GM10266 (cell line): ENCODE results near the gene FAM135A.
"Not testable (repeated sequence)": the region's sequence is repeated elsewhere in the genome, so short reads cannot be mapped to it uniquely, and the experiment has no call there.

Experiments used
- DNase-seq: peaks from one replicate; pipeline ENCODE4 v3.0.0; 2012; ENCODE audit errors: extremely low spot score
- TF ChIP-seq, protein P1 (sequence below): IDR thresholded peaks from 2 replicates; pipeline ENCODE4 v1.5.1; 2012; ENCODE audit warnings: mild to moderate bottlenecking, low read depth; ENCODE audit not compliant: control insufficient read depth, insufficient read depth; ENCODE audit errors: missing control alignments

FAM135A gene

DNA sequence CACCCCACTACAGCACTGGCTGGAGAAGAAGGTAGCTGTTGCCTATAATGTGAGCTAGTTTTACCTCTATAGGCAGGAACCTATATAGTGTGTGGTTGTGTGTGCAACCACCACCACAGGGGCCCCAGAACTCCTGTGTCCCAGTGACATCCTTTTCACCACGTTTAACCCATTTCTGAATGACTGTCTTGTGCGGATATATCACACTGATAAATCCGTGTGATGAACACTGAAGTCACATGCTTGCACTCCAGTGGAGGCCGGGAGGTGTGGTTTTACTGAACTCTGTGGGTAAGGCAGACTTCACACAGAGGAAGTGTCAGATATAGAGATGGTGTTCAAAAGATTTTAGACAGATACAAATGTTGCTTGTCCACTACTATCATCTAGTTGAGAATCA is 185.9 kb downstream of the FAM135A start:
- TF ChIP-seq, protein P1, sequence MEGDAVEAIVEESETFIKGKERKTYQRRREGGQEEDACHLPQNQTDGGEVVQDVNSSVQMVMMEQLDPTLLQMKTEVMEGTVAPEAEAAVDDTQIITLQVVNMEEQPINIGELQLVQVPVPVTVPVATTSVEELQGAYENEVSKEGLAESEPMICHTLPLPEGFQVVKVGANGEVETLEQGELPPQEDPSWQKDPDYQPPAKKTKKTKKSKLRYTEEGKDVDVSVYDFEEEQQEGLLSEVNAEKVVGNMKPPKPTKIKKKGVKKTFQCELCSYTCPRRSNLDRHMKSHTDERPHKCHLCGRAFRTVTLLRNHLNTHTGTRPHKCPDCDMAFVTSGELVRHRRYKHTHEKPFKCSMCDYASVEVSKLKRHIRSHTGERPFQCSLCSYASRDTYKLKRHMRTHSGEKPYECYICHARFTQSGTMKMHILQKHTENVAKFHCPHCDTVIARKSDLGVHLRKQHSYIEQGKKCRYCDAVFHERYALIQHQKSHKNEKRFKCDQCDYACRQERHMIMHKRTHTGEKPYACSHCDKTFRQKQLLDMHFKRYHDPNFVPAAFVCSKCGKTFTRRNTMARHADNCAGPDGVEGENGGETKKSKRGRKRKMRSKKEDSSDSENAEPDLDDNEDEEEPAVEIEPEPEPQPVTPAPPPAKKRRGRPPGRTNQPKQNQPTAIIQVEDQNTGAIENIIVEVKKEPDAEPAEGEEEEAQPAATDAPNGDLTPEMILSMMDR: no peak
- DNase-seq: no peak

DNA sequence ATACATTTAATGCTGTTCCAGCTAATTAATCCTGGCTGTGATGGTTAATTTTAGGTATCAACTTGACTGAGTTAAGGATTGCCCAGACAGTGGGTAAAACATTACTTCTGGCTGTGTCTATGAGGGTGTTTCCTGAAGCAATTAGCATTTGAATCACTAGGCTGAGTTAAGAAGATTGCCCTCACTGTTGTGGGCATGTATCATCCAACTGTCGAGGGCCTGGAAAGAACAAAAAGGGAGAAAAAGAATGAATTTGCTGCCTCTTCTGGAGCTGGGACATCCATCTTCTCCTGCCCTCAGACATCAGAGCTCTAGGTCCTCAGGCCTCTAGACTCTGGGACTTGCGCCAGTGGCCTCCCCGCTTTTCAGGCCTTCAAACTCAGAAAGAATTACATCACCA is 187.7 kb downstream of the FAM135A start:
- no peak for DNase-seq

DNA sequence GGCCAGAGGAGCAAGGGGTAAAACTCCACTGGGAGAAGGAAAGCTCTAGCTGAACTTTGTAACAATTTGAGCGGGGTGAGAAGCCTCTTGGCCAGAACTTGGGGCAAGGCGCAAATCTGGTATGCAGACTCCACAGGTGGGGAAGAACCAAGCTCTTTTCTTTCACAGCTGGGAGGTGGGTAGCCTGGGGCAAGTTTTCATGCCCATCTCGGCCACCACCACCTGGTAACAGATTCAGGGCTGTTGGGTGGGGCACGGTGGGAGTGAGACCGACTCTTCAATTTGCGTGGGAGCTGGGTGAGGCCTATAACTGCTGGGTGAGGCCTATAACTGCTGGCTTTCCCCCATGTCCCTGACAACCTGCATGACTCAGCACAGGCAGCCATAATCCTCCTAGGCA is 190.9 kb downstream of the FAM135A start:
- TF ChIP-seq, protein P1: no peak
- DNase-seq: no peak

More for the DNA sequence above, 187.7 kb downstream of the FAM135A start:
- TF ChIP-seq, protein P1: no peak

DNA sequence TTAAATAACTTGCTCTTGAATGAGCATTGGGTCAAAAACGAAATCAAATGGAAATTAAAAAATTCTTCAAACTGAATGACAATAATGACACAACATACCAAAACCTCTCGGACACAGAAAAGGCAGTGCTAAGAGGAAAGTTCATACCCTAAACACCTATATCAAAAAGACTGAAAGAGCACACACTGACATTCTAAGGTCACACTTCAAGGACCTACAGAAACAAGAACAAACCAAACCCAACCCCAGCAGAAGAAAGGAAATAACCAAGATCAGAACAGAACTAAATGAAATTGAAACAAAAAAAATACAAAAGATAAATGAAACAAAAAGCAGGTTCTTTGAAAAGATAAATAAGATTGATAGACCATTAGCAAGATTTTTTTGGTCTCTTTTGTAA is 194.1 kb downstream of the FAM135A start:
- DNase-seq: not testable (repeated sequence)

DNA sequence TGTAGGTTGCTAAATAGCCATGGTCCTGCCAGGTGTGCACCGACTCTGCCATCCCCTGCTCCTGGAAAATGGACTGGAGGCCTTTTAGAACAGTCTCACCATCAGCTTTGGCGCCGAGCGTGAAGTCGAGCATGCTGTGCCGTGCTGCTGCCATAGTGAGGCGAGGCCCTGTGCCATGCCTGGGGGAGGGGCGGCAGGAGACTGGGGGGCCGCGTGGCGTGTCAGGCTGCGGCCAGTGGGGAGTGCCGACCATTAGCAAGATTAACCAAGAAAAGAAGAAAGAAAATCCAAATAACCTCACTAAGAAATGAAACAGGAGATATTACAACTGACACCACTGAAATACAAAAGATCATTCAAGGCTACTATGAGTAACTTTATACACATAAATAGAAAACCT is 195.9 kb downstream of the FAM135A start:
- DNase-seq: not testable (repeated sequence)
